Measurements from ENCODE around the gene KLF15. TPM values are rescaled to one million over a fixed set of nuclear protein-coding genes. Genes with fewer than 3 reads are reported as not detected.

Gene KLF15
- total and polyA plus RNA-seq, 9 of the 15 experiments (the other 6 are each of a cell fraction or from before 2014, with no cell fraction given), result 0.08 to 4.8 (median 1.2) TPM

DNA sequence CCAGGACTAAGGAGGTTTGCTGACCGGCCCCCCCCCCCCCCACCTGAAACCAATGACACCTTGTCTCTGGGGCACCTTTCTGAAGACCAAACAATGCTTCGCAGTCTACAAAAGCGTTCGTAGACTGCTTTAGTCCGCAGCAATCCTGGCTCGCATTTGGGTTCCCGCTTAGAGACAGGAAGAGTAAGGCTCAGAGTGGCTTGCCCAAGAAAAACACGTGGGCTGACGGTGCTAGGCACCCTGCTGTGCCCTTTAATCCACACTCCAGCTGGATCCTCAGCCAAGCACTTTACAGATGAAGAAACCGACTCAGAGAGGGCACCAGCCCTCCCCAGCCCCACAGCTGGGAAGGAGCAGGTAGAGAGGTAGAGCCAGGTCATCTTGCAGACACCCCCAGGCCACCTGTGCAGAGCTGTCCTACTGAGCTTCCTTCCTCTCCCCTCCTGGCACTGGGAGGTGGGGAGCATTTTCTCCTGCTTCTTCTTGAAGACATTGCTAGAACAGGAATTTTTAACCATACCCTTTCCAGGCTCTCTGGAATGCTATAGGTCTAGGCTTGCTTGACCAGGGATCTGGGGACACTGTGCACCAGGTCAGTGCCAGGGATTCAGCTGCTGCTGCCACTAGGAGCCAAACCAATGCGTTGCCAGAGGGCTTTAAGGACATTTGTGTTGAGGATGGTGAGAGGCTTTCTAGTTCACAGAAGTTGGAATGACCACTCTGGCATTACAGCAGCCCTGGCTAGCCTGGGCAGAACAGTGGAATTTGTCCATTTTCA lies 1.0 kb upstream of the KLF15 start:
- no peaks in the 10 kb centered on the region for H3K79me2 ChIP-seq (ENCODE audit: control insufficient read depth, insufficient read depth, low read length)
- BruUV-seq (replicated peaks), result no TSS peak
- H3K4me3 ChIP-seq, result no peak overlapping the region
- no peaks in the 10 kb centered on the region for H4K20me1 ChIP-seq (replicated peaks; ENCODE audit: control insufficient read depth, insufficient read depth, low read length)
- ChIA-PET POLR2A (no interaction called here), CTCF (ENCODE audit: low intra/inter-chr PET ratio) (no interaction called here)
- H3K9me3 ChIP-seq (replicated peaks; ENCODE audit: control insufficient read depth, insufficient read depth, low read depth, low read length), result no peaks in the 10 kb centered on the region
- peaks cover 5 to 34% of the 10 kb centered on the region in 2 experiments; a peak in 3 of 5 replicates for H3K4me1 ChIP-seq (replicated peaks in 1 of 2; ENCODE audit: control insufficient read depth in 2 of 2, insufficient read depth in 2 of 2, low read length in 2 of 2)
- DNase-seq (ENCODE audit: extremely low read depth in 1 of 4, low spot score in 3 of 4), result no peak
- no peak for ATAC-seq
- 38% methylated on average over 10 of the region's 11 CpGs for WGBS (ENCODE audit: insufficient coverage, low coverage, missing lambda C conversion rate)
- H3K9me1 ChIP-seq (ENCODE audit: control insufficient read depth, insufficient read depth, low read length), result no peaks in the 10 kb centered on the region
- in situ Hi-C loops (cut with MboI), result no loop called here
- peaks cover 0 to 20% of the 10 kb centered on the region in 2 experiments; a peak in 3 of 5 replicates for H3K27me3 ChIP-seq (ENCODE audit: control insufficient read depth in 2 of 2, insufficient read depth in 2 of 2, low read length in 2 of 2)
- no peaks in the 10 kb centered on the region for H3K36me3 ChIP-seq (ENCODE audit: control insufficient read depth, insufficient read depth, low read length)
- no peak overlapping the region for H3K9ac ChIP-seq (ENCODE audit: insufficient read depth in 1 of 2, low read depth in 2 of 2, low read length in 2 of 2)
- no peak overlapping the region for H2AFZ ChIP-seq (ENCODE audit: low read depth, low read length)
- intact Hi-C loops (cut with micrococcal nuclease), result no loop called here
- no peak overlapping the region for H3K27ac ChIP-seq (ENCODE audit: extremely low read depth, low read depth, low read length)
- H3K4me2 ChIP-seq (ENCODE audit: insufficient read depth, low read length), result no peak overlapping the region
- FAIRE-seq, result no peak
- TF ChIP-seq ZNF174 (CRISPR knock-in tag; IDR thresholded peaks at IDR 0.05) (no peak), HNRNPLL (IDR thresholded peaks at IDR 0.05; ENCODE audit: low read depth, low read length, poor library complexity, severe bottlenecking) (peak; percentile 13)
